ENCODE data around the gene DMAP1. TPM values are rescaled to one million over a fixed set of nuclear protein-coding genes. Genes with fewer than 3 reads are reported as not detected.

Gene DMAP1
- total RNA-seq, 2 donors from 2014 or later: 30.6 to 51.5 TPM

GRCh38 chr1:44243782-44244495 is 30.7 kb downstream of the DMAP1 start:
- intact Hi-C loops (cut with DNase I): no loop called here
- no peak overlapping the region for H3K27ac ChIP-seq
- H3K4me3 ChIP-seq: no peak overlapping the region
- no peak overlapping the region for H3K9ac ChIP-seq (ENCODE audit: low read depth in 2 of 2, low read length in 2 of 2)
- no peak for TF ChIP-seq CTCF (IDR thresholded peaks at IDR 0.05)
- H3K4me1 ChIP-seq: peaks cover 6% of the 10 kb centered on the region
- no peaks in the 10 kb centered on the region for H3K27me3 ChIP-seq
- no peaks in the 10 kb centered on the region for H3K9me3 ChIP-seq
- DNase-seq: no peak
- H3K36me3 ChIP-seq: no peaks in the 10 kb centered on the region

- Histone ChIP-seq H3K4me3 (no peak overlapping the region), H3K27me3 (no peaks in the 10 kb centered on the region), H3K9me3 (no peaks in the 10 kb centered on the region), H3K4me1 (no peaks in the 10 kb centered on the region), H3K36me3 (no peaks in the 10 kb centered on the region), H3K9ac (ENCODE audit: low read depth in 2 of 2, low read length in 2 of 2) (no peak overlapping the region), H3K27ac (no peak overlapping the region)
- intact Hi-C loops (cut with DNase I): no loop called here
- DNase-seq: no peak
- TF ChIP-seq CTCF (IDR thresholded peaks at IDR 0.05): no peak
These were observed 31.7 kb downstream of the DMAP1 start for GRCh38 chr1:44244986-44245385.

GRCh38 chr1:44246806-44247205 is 33.5 kb downstream of the DMAP1 start:
- no peak overlapping the region for H3K27ac ChIP-seq
- no peaks in the 10 kb centered on the region for H3K9me3 ChIP-seq
- intact Hi-C loops (cut with DNase I): no loop called here
- no peak overlapping the region for H3K9ac ChIP-seq (ENCODE audit: low read depth in 2 of 2, low read length in 2 of 2)
- H3K4me3 ChIP-seq: no peak overlapping the region
- no peaks in the 10 kb centered on the region for H3K36me3 ChIP-seq
- H3K27me3 ChIP-seq: no peaks in the 10 kb centered on the region
- DNase-seq: no peak
- TF ChIP-seq CTCF (IDR thresholded peaks at IDR 0.05): no peak
- peaks cover 7% of the 10 kb centered on the region for H3K4me1 ChIP-seq

GRCh38 chr1:44249543-44249942 is 36.3 kb downstream of the DMAP1 start:
- intact Hi-C loops (cut with DNase I): no loop called here

GRCh38 chr1:44250068-44250781 is 37.0 kb downstream of the DMAP1 start:
- no peaks in the 10 kb centered on the region for H3K9me3 ChIP-seq
- TF ChIP-seq CTCF (IDR thresholded peaks at IDR 0.05): no peak
- intact Hi-C loops (cut with DNase I): no loop called here
- DNase-seq: no peak
- H3K27ac ChIP-seq: no peak overlapping the region
- no peak overlapping the region for H3K9ac ChIP-seq (ENCODE audit: low read depth in 2 of 2, low read length in 2 of 2)
- H3K4me1 ChIP-seq: peaks cover 10% of the 10 kb centered on the region
- H3K36me3 ChIP-seq: no peaks in the 10 kb centered on the region
- H3K4me3 ChIP-seq: no peak overlapping the region
- no peaks in the 10 kb centered on the region for H3K27me3 ChIP-seq

More at GRCh38 chr1:44249543-44249942, 36.3 kb downstream of the DMAP1 start:
- TF ChIP-seq CTCF (IDR thresholded peaks at IDR 0.05): no peak
- Histone ChIP-seq H3K36me3 (no peaks in the 10 kb centered on the region), H3K9me3 (no peaks in the 10 kb centered on the region), H3K27me3 (no peaks in the 10 kb centered on the region), H3K4me1 (peaks cover 10% of the 10 kb centered on the region), H3K9ac (ENCODE audit: low read depth in 2 of 2, low read length in 2 of 2) (no peak overlapping the region), H3K4me3 (no peak overlapping the region), H3K27ac (no peak overlapping the region)
- DNase-seq: no peak

Measured in colonic mucosa (tissue), 4 donors.